ENCODE results near the gene APOM.
A peak's percentile ranks its signal among the peaks of the same experiment; 100 is the strongest.

Gene APOM

DNA sequence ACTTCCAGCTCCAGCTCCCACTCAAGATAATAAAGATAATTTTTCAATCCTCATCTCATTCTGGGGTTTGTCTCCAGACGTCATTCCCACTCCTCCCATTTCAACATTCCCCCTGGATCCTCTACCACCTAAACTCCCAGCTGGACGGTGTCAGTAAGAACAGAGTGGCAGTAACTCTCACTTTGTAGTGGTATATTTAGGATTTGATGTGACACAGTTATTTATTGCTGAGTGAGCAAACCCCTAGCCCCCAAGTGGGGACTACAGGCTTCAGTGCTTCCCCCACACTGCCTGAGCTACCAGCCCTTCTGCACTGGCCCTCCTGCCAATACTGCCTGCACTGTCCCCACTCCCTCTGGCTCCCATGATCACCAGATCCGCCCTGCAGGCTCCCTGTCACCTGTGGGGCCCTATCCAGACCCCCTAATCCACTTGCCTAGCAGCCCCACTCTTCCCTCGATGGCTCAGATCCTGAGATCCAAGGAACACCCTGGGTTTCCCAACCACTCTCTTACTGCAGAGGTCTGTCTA is 2.5 kb downstream of the APOM start:
- TF ChIP-seq, protein P1, sequence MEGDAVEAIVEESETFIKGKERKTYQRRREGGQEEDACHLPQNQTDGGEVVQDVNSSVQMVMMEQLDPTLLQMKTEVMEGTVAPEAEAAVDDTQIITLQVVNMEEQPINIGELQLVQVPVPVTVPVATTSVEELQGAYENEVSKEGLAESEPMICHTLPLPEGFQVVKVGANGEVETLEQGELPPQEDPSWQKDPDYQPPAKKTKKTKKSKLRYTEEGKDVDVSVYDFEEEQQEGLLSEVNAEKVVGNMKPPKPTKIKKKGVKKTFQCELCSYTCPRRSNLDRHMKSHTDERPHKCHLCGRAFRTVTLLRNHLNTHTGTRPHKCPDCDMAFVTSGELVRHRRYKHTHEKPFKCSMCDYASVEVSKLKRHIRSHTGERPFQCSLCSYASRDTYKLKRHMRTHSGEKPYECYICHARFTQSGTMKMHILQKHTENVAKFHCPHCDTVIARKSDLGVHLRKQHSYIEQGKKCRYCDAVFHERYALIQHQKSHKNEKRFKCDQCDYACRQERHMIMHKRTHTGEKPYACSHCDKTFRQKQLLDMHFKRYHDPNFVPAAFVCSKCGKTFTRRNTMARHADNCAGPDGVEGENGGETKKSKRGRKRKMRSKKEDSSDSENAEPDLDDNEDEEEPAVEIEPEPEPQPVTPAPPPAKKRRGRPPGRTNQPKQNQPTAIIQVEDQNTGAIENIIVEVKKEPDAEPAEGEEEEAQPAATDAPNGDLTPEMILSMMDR (IDR thresholded peaks at IDR 0.05; ENCODE audit: control insufficient read depth, extremely low read depth, insufficient read depth) = no peak
- no peak overlapping the region for H3K4me3 ChIP-seq (ENCODE audit: low read depth, low read length)
- DNase-seq (ENCODE audit: low read depth) = no peak

DNA sequence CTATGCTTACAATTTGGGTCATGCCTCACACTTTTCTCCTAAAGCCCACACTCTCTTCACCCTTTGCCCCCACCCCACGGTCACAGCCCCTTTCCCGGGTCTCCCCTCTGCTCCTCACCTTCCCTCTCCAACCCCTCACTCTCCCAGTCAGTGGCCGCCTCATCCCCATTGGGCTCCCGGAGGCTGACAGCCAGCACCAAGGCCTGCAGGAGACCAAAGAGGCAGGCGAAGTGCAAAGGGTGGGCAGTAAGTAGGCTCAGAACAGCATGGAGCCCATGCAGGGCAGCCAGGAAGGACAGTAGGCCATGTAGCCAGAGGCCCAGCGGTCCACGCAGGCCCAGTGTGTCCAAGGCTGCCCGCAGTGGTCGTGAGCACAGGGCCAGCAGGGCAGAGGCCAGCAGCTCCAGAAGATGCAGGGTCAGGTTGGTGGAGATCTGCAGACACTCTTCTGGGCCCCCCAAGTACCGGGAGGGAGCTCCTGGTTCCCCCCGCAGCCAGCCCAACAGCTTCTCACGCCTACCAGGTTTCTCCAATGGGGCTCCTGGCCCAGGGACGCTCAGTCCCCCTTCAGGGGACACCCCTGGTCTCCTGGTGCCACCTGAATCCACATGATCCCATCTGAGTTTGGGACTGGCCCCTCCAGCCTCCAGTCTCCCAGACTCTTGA is 3.4 kb downstream of the APOM start:
- peak overlapping the region; percentile 81 for H3K4me3 ChIP-seq (ENCODE audit: low read depth, low read length)
- DNase-seq (ENCODE audit: low read depth) = no peak
- TF ChIP-seq, protein P1 (IDR thresholded peaks at IDR 0.05; ENCODE audit: control insufficient read depth, extremely low read depth, insufficient read depth) = no peak

DNA sequence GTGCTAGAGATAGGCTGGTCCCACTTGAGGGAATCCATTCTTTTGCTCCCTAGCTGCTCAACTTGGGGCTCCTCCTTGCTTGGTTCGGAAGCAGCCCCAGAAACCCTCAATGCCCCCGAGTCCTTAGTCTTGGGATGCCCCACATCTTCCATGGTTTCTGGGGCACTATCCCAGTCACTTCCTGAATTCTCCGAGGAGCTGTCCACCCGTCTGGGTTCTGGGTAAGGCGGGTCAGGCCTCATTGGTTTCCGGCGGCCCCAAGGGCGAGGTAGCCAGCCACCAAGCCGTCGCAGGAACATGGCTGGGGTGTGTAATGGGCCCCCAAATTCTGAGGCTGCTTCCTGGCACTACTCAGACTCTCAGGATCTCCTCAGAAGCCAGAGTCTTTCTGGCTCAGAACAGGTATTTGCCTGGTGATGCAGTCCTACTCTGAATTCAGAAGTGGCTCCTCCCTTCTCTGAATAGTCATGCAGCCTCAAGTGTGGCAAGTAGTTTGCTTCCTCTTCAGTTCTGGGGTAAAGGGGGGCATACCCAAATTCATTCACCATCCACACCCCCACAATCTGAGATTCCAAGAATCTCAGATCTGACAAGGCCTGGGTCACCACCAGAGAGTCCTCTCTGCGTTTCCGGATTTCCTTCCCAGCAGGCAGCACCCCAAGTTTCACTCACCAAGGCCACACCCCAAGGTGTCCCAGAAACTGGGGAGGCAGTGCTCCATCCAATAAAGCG is 4.1 kb downstream of the APOM start:
- TF ChIP-seq, protein P1 (IDR thresholded peaks at IDR 0.05; ENCODE audit: control insufficient read depth, extremely low read depth, insufficient read depth) = no peak
- peak overlapping the region; percentile 81 for H3K4me3 ChIP-seq (ENCODE audit: low read depth, low read length)
- DNase-seq (ENCODE audit: low read depth) = no peak

DNA sequence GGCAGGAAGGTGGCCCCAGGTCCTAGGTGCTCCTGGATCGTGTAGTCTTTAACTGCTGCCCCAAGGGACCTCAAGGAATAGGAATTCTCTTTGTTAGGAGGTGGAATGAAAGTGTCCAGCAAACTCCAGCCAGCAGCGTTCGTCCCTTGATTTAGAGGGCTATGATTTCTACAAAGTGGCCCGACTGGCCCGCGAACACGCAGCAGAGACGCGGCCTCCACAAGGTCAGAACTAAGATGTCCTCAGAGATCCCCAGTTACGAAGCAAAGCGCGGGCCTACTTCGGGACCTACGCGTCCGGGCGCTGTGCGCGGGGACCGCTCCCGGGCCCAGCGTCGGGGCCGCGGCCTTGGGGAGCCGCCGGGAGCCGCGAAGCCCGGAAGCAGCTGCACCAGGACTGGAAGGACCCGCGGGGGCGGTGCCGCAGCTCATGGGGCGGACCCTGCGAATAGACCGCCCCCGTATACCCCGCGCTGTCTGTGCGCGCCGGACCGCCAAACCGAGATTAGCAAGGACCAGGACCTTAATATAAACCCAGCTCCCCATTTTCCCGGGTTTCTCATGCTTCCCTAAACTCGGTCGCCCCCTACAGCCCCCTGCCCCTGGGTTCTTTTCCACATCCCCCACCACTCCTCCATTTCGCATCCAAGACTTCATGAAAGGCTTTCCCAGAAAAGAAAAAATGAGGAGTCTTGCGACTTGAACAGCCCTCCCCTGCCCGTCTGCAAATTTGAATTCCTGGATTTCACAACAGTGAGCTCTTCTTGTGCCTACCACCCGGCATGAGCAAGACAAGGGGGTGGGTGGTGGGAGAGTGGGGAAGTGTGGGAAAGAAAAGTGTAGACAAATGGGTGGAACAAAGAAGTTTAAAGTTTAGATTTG is 4.9 kb downstream of the APOM start, which contains the start of gene C6orf47:
C6orf47 (minus strand) TSS at position 398 of the 881 bp plus-strand sequence. CDS start 831 bp downstream, outside the sequence.
- H3K4me3 ChIP-seq (ENCODE audit: low read depth, low read length) = peak within 1 kb of the TSS; percentile 81
- TF ChIP-seq, protein P1 (IDR thresholded peaks at IDR 0.05; ENCODE audit: control insufficient read depth, extremely low read depth, insufficient read depth) = no peak
- no peak for DNase-seq (ENCODE audit: low read depth)

DNA sequence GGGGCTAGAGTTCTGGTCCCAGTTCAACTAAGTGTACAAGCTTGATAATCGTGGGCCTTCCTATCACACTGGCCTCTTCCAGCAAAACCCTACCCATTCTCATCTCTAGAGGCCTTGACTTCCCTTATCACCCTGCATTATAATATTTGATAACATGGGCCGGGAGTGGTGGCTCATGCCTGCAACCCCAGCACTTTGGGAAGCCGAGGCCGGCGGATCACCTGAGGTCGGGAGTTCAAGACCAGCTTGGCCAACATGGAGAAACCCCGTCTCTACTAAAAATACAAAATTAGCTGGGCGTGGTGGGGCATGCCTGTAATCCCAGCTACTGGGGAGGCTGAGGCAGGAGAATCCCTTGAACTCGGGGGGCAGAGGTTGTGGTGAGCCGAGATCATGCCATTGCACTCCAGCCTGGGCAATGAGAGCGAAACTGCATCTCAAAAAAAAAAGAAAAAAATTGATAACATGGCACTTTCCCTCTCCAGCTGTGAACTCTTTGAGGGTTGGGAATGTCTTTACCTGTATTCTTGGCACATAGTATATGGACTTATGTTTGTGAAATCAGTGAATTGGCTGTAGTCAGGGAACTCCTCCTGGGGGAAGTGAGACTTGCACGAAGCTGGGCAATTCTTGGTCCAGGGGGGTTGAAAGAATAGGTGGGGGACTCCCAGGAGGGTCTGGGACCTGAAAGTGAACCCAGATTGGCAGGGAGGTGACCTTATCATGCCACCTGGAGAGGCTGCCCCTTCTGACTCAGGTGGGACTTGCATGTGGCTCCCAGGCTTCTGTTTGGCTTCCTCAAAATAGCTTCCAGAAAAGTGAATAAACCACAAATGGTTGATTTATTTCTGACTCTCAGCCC is 5.8 kb downstream of the APOM start:
- no peak for DNase-seq (ENCODE audit: low read depth)
- TF ChIP-seq, protein P1 (IDR thresholded peaks at IDR 0.05; ENCODE audit: control insufficient read depth, extremely low read depth, insufficient read depth) = no peak
- peak overlapping the region; percentile 81 for H3K4me3 ChIP-seq (ENCODE audit: low read depth, low read length)

All from LNCaP clone FGC (cell line).